Measurements from ENCODE around the gene PGBD5. TPM values are rescaled to one million over a fixed set of nuclear protein-coding genes. Genes with fewer than 3 reads are reported as not detected.

Gene PGBD5
- total and polyA plus RNA-seq, 9 of the 15 experiments (the other 6 are each of a cell fraction or from before 2014, with no cell fraction given): under 0.01 to 0.40 (median 0.10) TPM; not detected in 3

- CTCF ChIA-PET (ENCODE audit: low intra/inter-chr PET ratio): no interaction called here
- TF ChIP-seq FOS (IDR thresholded peaks at IDR 0.05; ENCODE audit: extremely low read depth, insufficient read length) (no peak), MTA3 (IDR thresholded peaks at IDR 0.05; ENCODE audit: borderline replicate concordance) (no peak), NR0B1 (IDR thresholded peaks at IDR 0.05; ENCODE audit: partially characterized antibody) (no peak), ASH1L (IDR thresholded peaks at IDR 0.05; ENCODE audit: borderline replicate concordance, low read depth, partially characterized antibody) (no peak), RNF219 (CRISPR knock-in tag; IDR thresholded peaks at IDR 0.05) (no peak), MYBL2 (IDR thresholded peaks at IDR 0.05; ENCODE audit: low read depth) (no peak), MYBL2 (CRISPR knock-in tag; IDR thresholded peaks at IDR 0.05; ENCODE audit: borderline replicate concordance) (no peak), KAT7 (CRISPR knock-in tag; IDR thresholded peaks at IDR 0.05; ENCODE audit: borderline replicate concordance) (no peak)
These were observed 107.0 kb downstream of the PGBD5 start for GRCh38 chr1:230319014-230319747.

More at GRCh38 chr1:230319014-230319747, 107.0 kb downstream of the PGBD5 start:
- H3K27ac ChIP-seq (ENCODE audit: extremely low read depth, low read depth, low read length): no peak overlapping the region
- intact Hi-C loops (cut with micrococcal nuclease): no loop called here
- in situ Hi-C loops (cut with MboI): loop anchor here (25.0 kb wide), 1 partner anchor 607 kb away; no protein-coding TSS in a partner anchor
- H3K9ac ChIP-seq (ENCODE audit: insufficient read depth in 1 of 2, low read depth in 2 of 2, low read length in 2 of 2): no peak overlapping the region
- DNase-seq (ENCODE audit: extremely low read depth in 1 of 4, low spot score in 3 of 4) (no peak), FAIRE-seq (no peak), ATAC-seq (no peak)
- H3K4me3 ChIP-seq: no peak overlapping the region
- POLR2A ChIA-PET: interaction anchor here (0.5 kb wide), 1 partner anchor 9 kb away, joined by 3 read pairs; no protein-coding TSS in a partner anchor
- H3K79me2 ChIP-seq (ENCODE audit: control insufficient read depth, insufficient read depth, low read length): no peaks in the 10 kb centered on the region
- BruUV-seq (replicated peaks): no TSS peak
- peaks cover 2% of the 10 kb centered on the region for H3K9me1 ChIP-seq (ENCODE audit: control insufficient read depth, insufficient read depth, low read length)
- peaks cover 55 to 84% of the 10 kb centered on the region in 2 experiments for H3K27me3 ChIP-seq (ENCODE audit: control insufficient read depth in 2 of 2, insufficient read depth in 2 of 2, low read length in 2 of 2)
- WGBS (ENCODE audit: insufficient coverage, low coverage, missing lambda C conversion rate): under 1% methylated on average over 17 of the region's 17 CpGs
- H3K9me3 ChIP-seq (replicated peaks; ENCODE audit: control insufficient read depth, insufficient read depth, low read depth, low read length): no peaks in the 10 kb centered on the region
- no peaks in the 10 kb centered on the region for H3K36me3 ChIP-seq (ENCODE audit: control insufficient read depth, insufficient read depth, low read length)
- no peak overlapping the region for H3K4me2 ChIP-seq (ENCODE audit: insufficient read depth, low read length)
- no peak overlapping the region for H2AFZ ChIP-seq (ENCODE audit: low read depth, low read length)
- peaks cover 0 to 3% of the 10 kb centered on the region in 2 experiments; a peak in 1 of 5 replicates for H3K4me1 ChIP-seq (replicated peaks in 1 of 2; ENCODE audit: control insufficient read depth in 2 of 2, insufficient read depth in 2 of 2, low read length in 2 of 2)
- peaks cover 4% of the 10 kb centered on the region; the same call in 1 of the 2 replicates for H4K20me1 ChIP-seq (replicated peaks; ENCODE audit: control insufficient read depth, insufficient read depth, low read length)

All from K562 (cell line).